ENCODE measurements around the gene TBPL2. TPM values are rescaled to one million over a fixed set of nuclear protein-coding genes. Genes with fewer than 3 reads are reported as not detected.

The TBPL2 gene
- total and polyA plus RNA-seq, 2 of the 13 experiments (the other 11 are each of a cell fraction or from before 2014, with no cell fraction given): not detected

DNA sequence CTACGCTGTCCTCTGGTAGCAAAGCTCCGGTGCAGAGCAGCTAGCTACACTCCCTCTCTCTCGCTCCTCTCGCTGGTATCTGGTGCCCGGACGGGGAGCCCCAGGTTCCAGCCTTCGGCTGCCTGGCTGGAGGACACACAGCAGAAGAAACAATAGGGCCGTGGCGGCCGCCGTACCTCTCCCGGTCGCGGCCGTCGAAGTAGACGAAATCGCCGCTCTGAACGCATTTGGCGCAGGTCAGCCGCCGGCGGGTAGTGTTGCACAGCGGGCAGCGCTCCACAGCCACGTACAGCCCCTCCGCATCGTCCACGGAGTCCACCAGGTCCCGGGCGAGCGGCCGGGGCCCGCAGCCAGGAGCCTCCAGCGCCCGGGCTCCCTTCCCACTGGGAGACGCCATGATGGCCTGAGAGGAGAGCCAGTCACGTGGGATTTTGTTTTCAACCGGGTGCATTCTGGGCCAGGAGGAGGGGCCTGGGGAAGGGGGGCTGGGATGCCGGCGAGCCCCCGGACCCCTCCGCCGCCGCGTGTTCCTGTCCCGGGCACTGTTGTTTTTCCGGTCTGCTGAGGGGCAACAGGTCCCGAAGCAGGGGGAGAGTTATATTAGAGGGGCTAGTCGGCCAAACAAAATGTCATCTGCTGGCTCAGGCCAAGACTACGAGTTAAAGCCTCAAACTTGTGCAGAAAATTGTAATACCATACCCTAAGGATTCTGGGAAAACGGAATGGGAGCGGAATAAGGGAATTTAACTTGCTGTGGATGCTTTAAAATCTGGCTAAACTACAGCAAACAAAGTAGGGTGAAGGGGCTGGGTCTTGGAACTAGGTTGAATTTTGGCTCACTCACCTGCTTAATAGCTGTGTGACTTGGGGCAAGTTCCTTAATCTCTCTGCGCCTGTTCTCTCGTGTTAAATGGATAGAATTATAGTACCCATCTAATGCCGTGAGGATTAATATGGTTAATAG, 28.7 kb downstream of the TBPL2 start, which contains the start of gene ATG14 (continued):
- no peak for TF ChIP-seq DDIT3 (CRISPR knock-in tag; IDR thresholded peaks at IDR 0.05)
- peak; percentile 34; the same call in 1 of the 2 replicates for TF ChIP-seq ELF3 (CRISPR knock-in tag; IDR thresholded peaks at IDR 0.05)
- TF ChIP-seq TFDP1 (CRISPR knock-in tag; IDR thresholded peaks at IDR 0.05; ENCODE audit: borderline replicate concordance): peak; percentile 63; the same call in 1 of the 2 replicates
- TF ChIP-seq IRX3 (CRISPR knock-in tag; IDR thresholded peaks at IDR 0.05; ENCODE audit: borderline replicate concordance, low read depth): peak; percentile 27; the same call in 1 of the 2 replicates
- TF ChIP-seq GZF1 (CRISPR knock-in tag; IDR thresholded peaks at IDR 0.05): no peak
- TF ChIP-seq PRMT3 (CRISPR knock-in tag; IDR thresholded peaks at IDR 0.05; ENCODE audit: borderline replicate concordance, low read depth): no peak
- TF ChIP-seq MYC (CRISPR knock-in tag; IDR thresholded peaks at IDR 0.05; ENCODE audit: borderline replicate concordance): peak; percentile 90
- no peak for TF ChIP-seq NFIB (CRISPR knock-in tag; IDR thresholded peaks at IDR 0.05; ENCODE audit: borderline replicate concordance)
- 0 out of 2 replicates have a peak, but pooled peaks have one; percentile 22 for TF ChIP-seq PCBP1 (IDR thresholded peaks at IDR 0.05; ENCODE audit: borderline replicate concordance, low read depth, low read length)
- TF ChIP-seq ZNF280B (CRISPR knock-in tag; IDR thresholded peaks at IDR 0.05; ENCODE audit: borderline replicate concordance): peak; percentile 84; the same call in 1 of the 2 replicates
- peak; percentile 67; the same call in 1 of the 2 replicates for TF ChIP-seq HOXA5 (CRISPR knock-in tag; IDR thresholded peaks at IDR 0.05)
- TF ChIP-seq ASH2L (IDR thresholded peaks at IDR 0.05; ENCODE audit: insufficient read length, low read depth, low read length): peak; percentile 92
- 0 out of 2 replicates have a peak, but pooled peaks have one; percentile 39 for TF ChIP-seq MAZ (IDR thresholded peaks at IDR 0.05; ENCODE audit: borderline replicate concordance, low read depth, low read length)
- TF ChIP-seq MAZ (CRISPR knock-in tag; IDR thresholded peaks at IDR 0.05; ENCODE audit: low read depth): no peak
- peak; percentile 97 for TF ChIP-seq PATZ1 (CRISPR knock-in tag; IDR thresholded peaks at IDR 0.05)
- peak; percentile 51; the same call in 1 of the 2 replicates for TF ChIP-seq IRF2 (CRISPR knock-in tag; IDR thresholded peaks at IDR 0.05)
- TF ChIP-seq ZBTB8A (CRISPR knock-in tag; IDR thresholded peaks at IDR 0.05; ENCODE audit: borderline replicate concordance, low read depth): no peak
- TF ChIP-seq, protein P1, sequence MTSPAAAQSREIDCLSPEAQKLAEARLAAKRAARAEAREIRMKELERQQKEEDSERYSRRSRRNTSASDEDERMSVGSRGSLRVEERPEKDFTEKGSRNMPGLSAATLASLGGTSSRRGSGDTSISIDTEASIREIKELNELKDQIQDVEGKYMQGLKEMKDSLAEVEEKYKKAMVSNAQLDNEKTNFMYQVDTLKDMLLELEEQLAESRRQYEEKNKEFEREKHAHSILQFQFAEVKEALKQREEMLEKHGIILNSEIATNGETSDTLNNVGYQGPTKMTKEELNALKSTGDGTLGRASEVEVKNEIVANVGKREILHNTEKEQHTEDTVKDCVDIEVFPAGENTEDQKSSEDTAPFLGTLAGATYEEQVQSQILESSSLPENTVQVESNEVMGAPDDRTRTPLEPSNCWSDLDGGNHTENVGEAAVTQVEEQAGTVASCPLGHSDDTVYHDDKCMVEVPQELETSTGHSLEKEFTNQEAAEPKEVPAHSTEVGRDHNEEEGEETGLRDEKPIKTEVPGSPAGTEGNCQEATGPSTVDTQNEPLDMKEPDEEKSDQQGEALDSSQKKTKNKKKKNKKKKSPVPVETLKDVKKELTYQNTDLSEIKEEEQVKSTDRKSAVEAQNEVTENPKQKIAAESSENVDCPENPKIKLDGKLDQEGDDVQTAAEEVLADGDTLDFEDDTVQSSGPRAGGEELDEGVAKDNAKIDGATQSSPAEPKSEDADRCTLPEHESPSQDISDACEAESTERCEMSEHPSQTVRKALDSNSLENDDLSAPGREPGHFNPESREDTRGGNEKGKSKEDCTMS (CRISPR knock-in tag; conservative IDR thresholded peaks at IDR 0.05): no peak

Measured in HepG2 (cell line).